HG03066 (cell line): Measurements from ENCODE around the gene DAB1.
"Not testable (repeated sequence)": the region's sequence is repeated elsewhere in the genome, so short reads cannot be mapped to it uniquely, and the experiment has no call there.

Experiments
- ATAC-seq: cut with Tn5 transposase; IDR thresholded peaks from one replicate; pipeline ENCODE4 v1.9.1; 2021; ENCODE audit warnings: low read depth; ENCODE audit not compliant: unreplicated experiment

Gene DAB1

GRCh38 chr1:57362480-57362879 lies 61.4 kb downstream of the DAB1 start:
- ATAC-seq, result no peak

DNA sequence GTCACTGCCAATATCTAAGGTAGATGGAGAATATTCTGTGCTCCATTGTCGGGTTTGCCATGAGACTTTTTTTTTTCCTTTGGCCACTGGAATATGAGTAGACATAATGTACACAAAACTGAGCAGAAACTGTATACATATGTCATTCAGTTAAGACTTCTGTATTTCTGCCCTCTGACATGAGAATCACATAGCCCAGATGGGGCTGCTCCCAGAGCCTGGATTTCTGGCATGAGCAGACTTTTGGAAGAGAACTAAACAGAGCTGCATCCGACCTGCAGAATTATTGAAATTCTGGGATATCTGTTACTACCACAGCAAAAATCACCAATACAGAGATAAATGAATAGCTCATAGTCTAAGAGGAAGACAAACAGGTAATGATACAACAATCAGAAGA lies 62.3 kb downstream of the DAB1 start:
- no peak for ATAC-seq

DNA sequence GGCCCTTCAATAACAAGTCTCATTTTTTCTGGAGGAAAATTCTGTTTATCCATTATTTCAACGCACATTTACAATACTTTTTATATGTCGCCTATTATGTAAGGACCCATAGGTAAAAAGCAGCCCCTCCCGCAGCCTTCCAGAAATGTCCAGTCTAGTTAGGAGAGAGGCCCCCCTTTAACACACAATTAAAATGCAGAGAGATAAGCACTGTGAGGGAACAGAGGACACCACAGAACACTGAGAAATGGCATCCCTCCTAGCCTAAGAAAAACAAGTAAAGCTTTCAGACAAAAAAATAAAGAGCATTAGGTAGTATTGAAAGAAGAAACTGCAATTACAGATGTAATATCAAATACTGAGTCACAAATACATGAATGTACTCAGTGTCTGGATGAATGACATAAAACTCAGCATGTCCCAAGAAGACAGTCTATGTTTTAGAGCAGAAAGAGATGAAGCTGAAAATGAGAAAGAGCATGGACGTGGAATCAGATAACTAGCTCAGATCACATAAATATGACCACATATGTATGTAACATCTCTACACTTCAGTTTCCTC lies 62.9 kb downstream of the DAB1 start:
- ATAC-seq, result no peak

DNA sequence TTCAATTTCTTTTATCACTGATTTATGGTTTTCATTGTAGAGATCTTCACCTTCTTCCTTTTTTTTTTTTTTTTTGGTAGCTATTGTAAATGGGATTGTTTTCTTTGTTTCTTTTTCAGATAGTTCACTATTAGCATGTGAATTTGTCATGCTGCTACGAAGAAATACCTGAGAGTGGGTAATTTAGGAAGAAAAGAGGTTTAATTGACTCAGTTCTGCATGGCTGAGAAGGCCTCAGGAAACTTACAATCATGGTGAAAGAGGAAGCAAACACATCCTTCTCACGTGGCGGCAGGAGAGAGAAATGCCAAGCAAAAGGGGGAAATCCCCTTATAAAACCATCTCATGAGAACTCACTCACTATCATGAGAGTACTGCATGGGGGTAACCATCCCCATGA lies 66.4 kb downstream of the DAB1 start:
- no peak for ATAC-seq

GRCh38 chr1:57353654-57354053 lies 70.2 kb downstream of the DAB1 start:
- no peak for ATAC-seq

GRCh38 chr1:57350610-57351009 lies 73.2 kb downstream of the DAB1 start:
- no peak for ATAC-seq

GRCh38 chr1:57348921-57349320 lies 74.9 kb downstream of the DAB1 start:
- ATAC-seq, result no peak

- ATAC-seq, result no peak
Observed at GRCh38 chr1:57345916-57346315, 77.9 kb downstream of the DAB1 start.

- ATAC-seq, result no peak
Observed at GRCh38 chr1:57344265-57344664, 79.6 kb downstream of the DAB1 start.

DNA sequence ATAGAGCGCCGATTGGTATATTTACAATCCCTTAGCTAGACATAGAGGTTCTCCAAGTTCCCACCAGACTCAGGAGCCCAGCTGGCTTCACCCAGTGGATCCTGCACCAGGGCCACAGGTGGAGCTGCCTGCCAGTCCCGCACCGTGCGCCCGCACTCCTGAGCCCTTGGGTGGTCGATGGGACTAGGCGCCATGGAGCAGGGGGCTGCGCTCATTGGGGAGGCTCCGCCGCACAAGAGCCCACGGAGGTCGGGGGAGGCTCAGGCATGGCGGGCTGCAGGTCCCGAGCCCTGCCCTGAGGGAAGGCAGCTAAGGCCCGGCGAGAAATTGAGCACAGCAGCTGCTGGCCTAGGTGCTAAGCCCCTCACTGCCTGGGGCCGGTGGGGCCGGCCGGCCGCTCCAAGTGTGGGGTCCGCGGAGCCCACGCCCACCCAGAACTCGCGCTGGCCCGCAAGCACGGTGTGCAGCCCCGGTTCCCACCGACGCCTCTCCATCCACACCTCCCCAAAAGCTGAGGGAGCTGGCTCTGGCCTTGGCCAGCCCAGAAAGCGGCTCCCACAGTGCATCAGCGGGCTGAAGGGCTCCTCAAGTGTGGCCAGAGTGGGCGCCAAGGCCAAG lies 80.5 kb downstream of the DAB1 start:
- ATAC-seq, result not testable (repeated sequence)

- ATAC-seq, result no peak
Observed at GRCh38 chr1:57341721-57342120, 82.1 kb downstream of the DAB1 start.

DNA sequence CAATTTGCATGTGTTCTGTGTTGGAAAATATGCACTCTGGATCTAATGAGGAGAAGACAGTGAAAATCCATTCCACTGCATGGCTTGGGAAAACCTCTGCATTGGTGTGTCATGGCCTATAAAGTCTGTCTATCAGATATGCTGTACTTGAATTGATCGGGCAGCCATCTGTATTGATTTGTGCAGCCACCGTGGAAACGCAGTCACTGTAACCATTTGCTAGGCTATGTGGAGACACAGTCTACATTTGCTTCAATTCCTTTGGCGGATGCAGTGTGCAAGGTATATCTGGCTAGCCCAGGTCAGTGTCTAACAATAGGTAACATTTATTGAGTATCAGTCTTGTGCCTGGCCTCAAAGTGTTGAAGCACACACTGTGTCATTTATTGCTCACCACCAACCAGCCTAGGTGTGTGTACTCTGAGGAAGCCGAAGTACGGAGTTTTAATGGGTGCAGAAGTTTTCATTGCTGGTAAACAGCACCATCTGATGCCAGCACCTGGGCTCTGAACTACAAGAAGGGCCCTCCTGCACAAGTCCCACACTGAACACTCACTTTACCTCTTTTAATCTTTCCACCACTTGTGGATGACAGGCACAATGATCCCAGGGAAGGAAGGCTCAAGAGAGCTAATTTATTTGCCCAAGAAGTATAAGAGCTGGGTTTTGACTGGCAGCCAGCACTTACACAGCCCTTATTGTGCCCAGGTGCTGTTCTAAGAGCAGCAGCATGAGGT lies 83.4 kb downstream of the DAB1 start:
- ATAC-seq, result no peak

DNA sequence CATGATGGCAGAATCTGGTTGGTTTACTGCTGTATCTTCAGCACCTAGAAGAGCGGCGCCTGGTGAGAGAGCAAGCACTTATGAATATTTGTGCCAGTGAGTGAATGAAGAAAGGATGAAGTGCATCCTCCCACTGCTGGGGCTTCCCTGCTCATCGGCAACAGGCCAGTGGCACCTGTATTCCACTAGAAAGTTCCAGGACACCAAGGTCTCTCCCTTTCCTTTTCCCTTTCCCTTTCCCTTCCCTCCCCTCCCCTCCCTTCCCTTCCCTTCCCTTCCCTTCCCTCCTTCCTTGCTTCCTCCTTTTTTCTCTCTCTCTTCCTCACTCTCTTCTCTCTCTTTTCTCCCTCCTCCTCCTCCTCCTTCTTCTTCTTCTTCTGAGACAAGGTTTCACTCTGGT lies 86.2 kb downstream of the DAB1 start:
- ATAC-seq, result no peak

DNA sequence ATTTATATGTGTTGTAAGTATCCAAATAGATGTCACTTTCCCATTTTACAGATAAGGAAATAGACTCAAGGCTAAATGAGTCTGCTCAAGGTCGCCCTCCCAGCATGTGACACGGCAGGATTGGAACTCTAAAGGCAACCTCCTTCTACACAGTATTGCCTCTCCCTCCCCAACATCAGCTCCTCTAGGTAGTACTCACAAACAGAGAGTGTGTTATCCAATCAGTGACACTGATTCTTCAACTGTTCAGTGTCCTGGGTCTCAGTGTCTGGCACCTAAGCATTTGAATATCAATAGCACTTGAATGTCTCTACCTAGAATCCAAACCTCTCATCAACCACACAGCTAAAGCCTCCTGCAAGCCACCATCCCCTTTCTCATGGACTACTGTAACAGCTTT lies 87.1 kb downstream of the DAB1 start:
- ATAC-seq, result no peak

DNA sequence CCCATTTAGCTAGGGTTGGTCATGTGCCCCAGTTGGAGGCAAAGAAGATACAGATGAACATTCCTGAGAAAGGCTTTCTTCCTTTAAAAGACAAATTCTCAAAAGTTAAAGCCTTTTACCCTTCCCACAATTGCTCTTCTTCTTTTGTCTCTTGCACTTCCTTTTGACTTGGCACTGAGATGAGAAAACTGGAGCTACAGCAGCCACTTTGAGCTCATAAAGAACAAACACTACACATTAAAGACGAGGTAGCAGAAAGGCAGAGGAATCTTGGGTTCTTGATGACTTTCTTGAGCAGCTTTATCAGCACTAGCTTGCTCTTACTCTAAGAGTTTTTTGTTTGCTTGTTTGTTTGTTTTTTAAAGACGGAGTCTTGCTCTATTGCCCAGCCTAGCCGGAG lies 92.2 kb downstream of the DAB1 start:
- no peak for ATAC-seq

DNA sequence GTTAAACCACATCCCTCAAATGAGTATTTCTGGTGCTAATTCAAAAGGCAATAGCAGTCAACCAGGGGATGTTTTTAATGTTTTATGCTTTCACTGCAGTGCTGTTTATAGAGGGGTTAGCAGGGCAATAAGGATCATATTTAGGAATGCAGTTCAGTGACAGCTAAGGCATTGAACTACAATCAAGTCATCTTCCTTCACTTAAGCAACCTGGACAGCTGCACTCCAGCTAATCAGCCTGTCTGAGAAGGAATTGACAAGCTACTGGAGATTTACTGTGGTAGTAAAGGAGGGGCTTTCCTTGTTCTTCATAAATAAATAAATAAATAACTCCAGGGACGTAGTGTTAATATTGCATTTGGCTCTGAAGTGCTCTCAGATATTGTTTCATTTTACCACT lies 93.9 kb downstream of the DAB1 start:
- no peak for ATAC-seq

GRCh38 chr1:57329001-57329527 lies 94.8 kb downstream of the DAB1 start:
- ATAC-seq, result no peak

DNA sequence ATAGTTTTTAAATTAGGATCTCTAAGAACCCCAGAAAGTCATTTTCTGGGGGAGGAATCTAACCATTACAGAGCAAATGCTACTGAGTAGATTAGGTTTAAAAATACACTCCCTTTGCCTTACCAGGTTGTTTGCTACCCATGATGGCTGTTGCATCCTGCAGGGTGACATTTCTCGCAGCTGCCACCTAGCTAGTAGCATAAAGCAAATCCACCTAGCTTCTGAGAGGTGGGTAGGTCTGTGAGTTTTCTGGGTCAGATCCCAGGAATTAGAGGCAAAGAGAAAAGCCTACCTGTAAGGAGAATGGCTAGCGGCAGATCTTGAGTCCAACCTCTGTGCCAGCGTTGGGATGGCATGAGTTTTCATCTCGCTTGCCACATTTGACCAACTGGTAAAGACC lies 95.9 kb downstream of the DAB1 start:
- no peak for ATAC-seq

- no peak for ATAC-seq
Observed at GRCh38 chr1:57327336-57327735, 96.5 kb downstream of the DAB1 start.

DNA sequence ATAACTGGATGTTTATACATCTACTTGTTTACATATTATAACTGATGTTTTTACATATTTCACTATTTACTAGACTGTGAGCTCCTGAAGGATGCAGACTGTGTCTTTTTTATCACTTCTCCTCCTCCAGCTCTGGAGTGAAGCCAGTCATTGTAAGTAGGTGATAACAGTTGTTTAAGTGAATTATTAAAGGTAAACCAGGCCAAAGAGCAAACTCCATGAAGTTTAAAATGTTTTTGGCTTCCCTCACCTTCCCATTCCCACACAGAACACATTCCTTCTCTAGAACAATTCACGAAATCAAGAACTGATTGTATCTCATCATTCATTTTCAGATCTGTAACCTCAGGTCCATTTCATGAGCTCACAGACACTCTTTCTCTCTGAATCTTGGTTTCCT lies 98.3 kb downstream of the DAB1 start:
- ATAC-seq, result no peak

- no peak for ATAC-seq
Observed at GRCh38 chr1:57325117-57325516, 98.7 kb downstream of the DAB1 start.

DNA sequence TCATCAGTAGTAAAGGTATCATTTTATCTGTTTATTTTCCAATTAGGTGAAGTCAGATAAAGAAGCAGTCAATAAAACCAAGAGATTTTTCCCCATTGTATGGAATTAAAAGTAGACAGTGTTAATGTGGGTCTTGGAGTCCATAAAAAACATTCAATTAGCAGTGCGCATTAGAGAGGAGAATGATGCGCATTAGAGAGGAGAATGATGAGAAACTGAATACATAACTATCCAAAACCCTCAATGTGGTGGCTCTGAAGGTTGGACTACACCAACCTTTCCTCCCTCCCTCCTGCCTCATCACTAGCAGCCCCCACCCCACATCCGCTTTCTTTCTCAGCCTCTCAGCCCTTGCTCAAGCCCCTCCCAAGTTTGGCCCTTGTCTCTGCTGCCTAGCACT lies 99.5 kb downstream of the DAB1 start:
- ATAC-seq, result no peak
